K562 (cell line): Measurements from ENCODE around the gene OSCAR. TPM values are rescaled to one million over a fixed set of nuclear protein-coding genes. Genes with fewer than 3 reads are reported as not detected.
A peak's percentile ranks its signal among the peaks of the same experiment; 100 is the strongest.

Experiments
- ATAC-seq: fragments of 200-7000 bp; cut with Tn5 transposase; 3 replicates; pipeline ENCODE4 v1.9.1; 2020; ENCODE audit warnings: moderate library complexity
- BruUV-seq: library from RNA; stranded (reverse); fragments of 400-500 nt; replicated peaks from 2 replicates; lab custom pipeline; 2021; lab: Mats Ljungman, UMichigan
- CTCF ChIA-PET: fragments of 300-600 bp; formaldehyde crosslinking; extraction: SDS; loops from one replicate; lab custom pipeline; 2021; ENCODE audit warnings: low intra/inter-chr PET ratio; lab: Yijun Ruan, JAX
- POLR2A ChIA-PET: fragments of 300-600, 350-650 bp; sonication (Branson Sonifier 250); formaldehyde crosslinking; extraction: SDS; loops from one replicate; lab custom pipeline; 2021; ENCODE audit warnings: antibody characterized with exemption, inconsistent platforms; lab: Yijun Ruan, JAX
- DNase-seq, 4 experiments: peaks; one replicate each; pipeline versions ENCODE4 v3.0.0 to v3.0.0-alpha.2; 2011 to 2018; ENCODE audit warnings: low spot score in 3 of 4, mixed read lengths in 3 of 4; ENCODE audit errors: extremely low read depth in 1 of 4
- FAIRE-seq: peaks from 2 replicates; lab custom pipeline; 2011; peaks lifted over from hg19 to GRCh38; lab: Jason Lieb, UNC
- H2AFZ ChIP-seq: 2 replicates; pipeline ENCODE4 v1.6.0; 2011; ENCODE audit warnings: low read depth, low read length, control low read depth, inconsistent platforms
- H3K27ac ChIP-seq: fragments of 200-600 bp; 3 replicates; pipeline ENCODE4 v1.8.0; 2011; ENCODE audit warnings: low read depth, mild to moderate bottlenecking, control low read depth, inconsistent platforms, low read length, moderate library complexity, mixed read lengths; ENCODE audit errors: extremely low read depth
- H3K27me3 ChIP-seq, 2 experiments: fragments of 300-600 bp in 1 of 2; 2 replicates in 1 of 2; 3 replicates in 1 of 2; pipeline versions ENCODE4 v1.6.0 to v1.8.0; 2011; ENCODE audit warnings: inconsistent platforms in 2 of 2, low read length in 2 of 2, mild to moderate bottlenecking in 1 of 2, mixed read lengths in 1 of 2, moderate library complexity in 1 of 2; ENCODE audit not compliant: control insufficient read depth in 2 of 2, insufficient read depth in 2 of 2
- H3K36me3 ChIP-seq: fragments of 300-600 bp; 3 replicates; pipeline ENCODE4 v1.8.0; 2011; ENCODE audit warnings: mild to moderate bottlenecking, low read length, inconsistent platforms; ENCODE audit not compliant: control insufficient read depth, insufficient read depth
- H3K4me1 ChIP-seq, 2 experiments: fragments of 200-600 bp in 1 of 2; replicated peaks in 1 of 2; 2 replicates in 1 of 2; 3 replicates in 1 of 2; pipeline versions ENCODE4 v1.5.1 to v1.8.0; 2011; ENCODE audit warnings: inconsistent platforms in 2 of 2, low read length in 2 of 2, mild to moderate bottlenecking in 1 of 2, mixed read lengths in 1 of 2, moderate library complexity in 1 of 2; ENCODE audit not compliant: control insufficient read depth in 2 of 2, insufficient read depth in 2 of 2
- H3K4me2 ChIP-seq: 2 replicates; pipeline ENCODE4 v1.6.1; 2011; ENCODE audit warnings: low read length, control low read depth, inconsistent platforms, mixed read lengths; ENCODE audit not compliant: insufficient read depth
- H3K4me3 ChIP-seq: fragments of 200-600 bp; sonication (generic), shearing (Covaris generic); 2 replicates; pipeline ENCODE4 v1.5.1; 2016; ENCODE audit warnings: control low read depth, inconsistent platforms
- H3K79me2 ChIP-seq: fragments of 200-600 bp; 3 replicates; pipeline ENCODE4 v1.8.0; 2011; ENCODE audit warnings: low read length, inconsistent platforms; ENCODE audit not compliant: control insufficient read depth, insufficient read depth
- H3K9ac ChIP-seq, 2 experiments: 2 replicates each; pipeline versions ENCODE4 v1.6.0 to v1.6.1; 2011; ENCODE audit warnings: low read depth in 2 of 2, low read length in 2 of 2, control low read depth in 1 of 2, inconsistent platforms in 1 of 2, mild to moderate bottlenecking in 1 of 2, mixed read lengths in 1 of 2; ENCODE audit not compliant: insufficient read depth in 1 of 2
- H3K9me1 ChIP-seq: one replicate; pipeline ENCODE4 v1.6.0; 2011; ENCODE audit warnings: inconsistent platforms, mild to moderate bottlenecking, low read length, moderate library complexity; ENCODE audit not compliant: control insufficient read depth, insufficient read depth
- H3K9me3 ChIP-seq: replicated peaks from 2 replicates; pipeline ENCODE4 v1.5.1; 2011; ENCODE audit warnings: low read depth, low read length, inconsistent platforms; ENCODE audit not compliant: control insufficient read depth, insufficient read depth
- H4K20me1 ChIP-seq: replicated peaks from 2 replicates; pipeline ENCODE4 v1.6.1; 2011; ENCODE audit warnings: low read length, inconsistent platforms, mixed read lengths; ENCODE audit not compliant: control insufficient read depth, insufficient read depth
- BACH1 ChIP-seq: fragments of 200-800 bp; sonication (Bioruptor generic); IDR thresholded peaks from 2 replicates; pipeline ENCODE4 v1.6.1; 2016; ENCODE audit warnings: missing genetic modification characterization, missing compliant biosample characterization
- E2F3 ChIP-seq: fragments of 250-450 bp; sonication (Bioruptor Pico); IDR thresholded peaks from 2 replicates; pipeline ENCODE4 v1.4.0; 2020; ENCODE audit warnings: mild to moderate bottlenecking
- KDM4B ChIP-seq, 2 experiments: fragments of 450-650 bp in 1 of 2; sonication (generic) in 1 of 2; IDR thresholded peaks; 2 replicates each; pipeline ENCODE4 v1.6.1; 2016 to 2017; ENCODE audit warnings: borderline replicate concordance in 2 of 2, antibody characterized with exemption in 1 of 2, low read depth in 1 of 2, mild to moderate bottlenecking in 1 of 2
- MCM2 ChIP-seq: fragments of 450-650 bp; IDR thresholded peaks from 2 replicates; pipeline ENCODE4 v1.6.1; 2017; ENCODE audit warnings: low read depth, mild to moderate bottlenecking
- MTF1 ChIP-seq: fragments of 250-450 bp; sonication (Bioruptor Pico); IDR thresholded peaks from 2 replicates; pipeline ENCODE4 v1.9.0; 2021; ENCODE audit warnings: moderate library complexity, mild to moderate bottlenecking, inconsistent platforms, borderline replicate concordance
- NFIC ChIP-seq: fragments of 450-650 bp; IDR thresholded peaks from 2 replicates; pipeline ENCODE4 v1.6.1; 2017; ENCODE audit warnings: mild to moderate bottlenecking, inconsistent platforms
- NR4A1 ChIP-seq, 2 experiments: fragments of 250-450 bp in 1 of 2; fragments of 450-650 bp in 1 of 2; sonication (Bioruptor Pico) in 1 of 2; IDR thresholded peaks; 2 replicates each; pipeline versions ENCODE4 v1.4.0 to v1.6.1; 2016 to 2020; ENCODE audit warnings: mild to moderate bottlenecking in 2 of 2, missing compliant biosample characterization in 1 of 2, missing genetic modification characterization in 1 of 2, moderate library complexity in 1 of 2
- PCBP1 ChIP-seq: fragments of 200-400 bp; formaldehyde crosslinking; IDR thresholded peaks from 2 replicates; pipeline ENCODE4 v1.6.1; 2018; ENCODE audit warnings: mild to moderate bottlenecking, low read depth, low read length; ENCODE audit not compliant: poor library complexity, severe bottlenecking
- POLR2B ChIP-seq: fragments of 450-650 bp; IDR thresholded peaks from 2 replicates; pipeline ENCODE4 v1.6.1; 2018; ENCODE audit warnings: low read depth; ENCODE audit not compliant: partially characterized antibody
- RBM14 ChIP-seq: fragments of 200-400 bp; formaldehyde crosslinking; IDR thresholded peaks from 2 replicates; pipeline ENCODE4 v1.6.1; 2018; ENCODE audit warnings: low read depth, mild to moderate bottlenecking, low read length, moderate library complexity, borderline replicate concordance; ENCODE audit not compliant: insufficient read depth
- ZNF764 ChIP-seq: fragments of 250-450 bp; sonication (Bioruptor Pico); IDR thresholded peaks from 2 replicates; pipeline ENCODE4 v1.4.0; 2020; ENCODE audit warnings: low read depth, mild to moderate bottlenecking, moderate library complexity
- WGBS: fragments of 100-300 bp; shearing (Covaris generic); methylation state at CpG from one replicate; pipeline ENCODE4 v1.1.6; 2016; ENCODE audit warnings: low coverage, mixed read lengths; ENCODE audit not compliant: insufficient coverage; ENCODE audit errors: missing lambda C conversion rate; 5-methylcytosine and 5-hydroxymethylcytosine counted together
- in situ Hi-C: fragments of 300-500 bp; cut with MboI; formaldehyde crosslinking; loops from 4 replicates; pipeline ENCODE4 v1.15.0; 2018; ENCODE audit warnings: inconsistent platforms, mixed read lengths
- intact Hi-C: fragments of 100-400 bp; cut with micrococcal nuclease; formaldehyde crosslinking; loops from 2 replicates; pipeline ENCODE4 v1.14.2; 2022
- polyA plus RNA-seq, 8 experiments: library from polyadenylated mRNA; depleted of rRNA in 4 of 8; stranded (reverse) in 5 of 8; unstranded in 3 of 8; fragments of >200 nt; fragmentation: Nextera tagmentation in 2 of 8; fragmentation: Illumina TruSeq in 1 of 8; extraction: Ambion mirVana in 2 of 8; extraction: Trizol in 1 of 8; gene quantifications; 2 replicates each; pipeline versions ENCODE4 v1.2.1 to v1.2.3, GENCODE V29; 2011 to 2014; ENCODE audit warnings: inconsistent platforms in 1 of 8, missing spikeins in 1 of 8
- total RNA-seq, 7 experiments: library from RNA; depleted of rRNA in 6 of 7; stranded (reverse); fragments of >200 nt in 6 of 7; fragmentation: Illumina TruSeq in 2 of 7; extraction: Trizol in 2 of 7; gene quantifications; 2 replicates each; pipeline versions ENCODE4 v1.2.1 to v1.2.3, GENCODE V29; 2011 to 2021; ENCODE audit warnings: low replicate concordance in 1 of 7
- TF ChIP-seq, protein P1 (sequence below): fragments of 250-450 bp; sonication (Bioruptor Pico); IDR thresholded peaks from 2 replicates; pipeline ENCODE4 v1.8.0; 2022; ENCODE audit warnings: inconsistent platforms, mild to moderate bottlenecking, moderate library complexity, borderline replicate concordance
- TF ChIP-seq, protein P2 (sequence below): sonication (generic); formaldehyde crosslinking; IDR thresholded peaks from 2 replicates; pipeline ENCODE4 v1.8.1; 2022; ENCODE audit warnings: missing genetic modification reagents
- TF ChIP-seq, protein P3 (sequence below): fragments of 450-650 bp; formaldehyde crosslinking; IDR thresholded peaks from 2 replicates; pipeline ENCODE4 v1.4.0; 2022; ENCODE audit warnings: missing genetic modification characterization
- TF ChIP-seq, protein P4 (sequence below), 2 experiments: IDR thresholded peaks; 2 replicates each; pipeline ENCODE4 v1.6.1; 2011; ENCODE audit warnings: borderline replicate concordance in 1 of 2, control low read depth in 1 of 2, low read depth in 1 of 2, low read length in 1 of 2, mild to moderate bottlenecking in 1 of 2, mixed read lengths in 1 of 2, moderate library complexity in 1 of 2; ENCODE audit not compliant: insufficient read depth in 1 of 2, insufficient read length in 1 of 2, poor library complexity in 1 of 2, severe bottlenecking in 1 of 2; ENCODE audit errors: extremely low read depth in 1 of 2

Gene OSCAR
- total and polyA plus RNA-seq, 9 of the 15 experiments (the other 6 are each of a cell fraction or from before 2014, with no cell fraction given), result 0.09 to 0.62 (median 0.13) TPM; not detected in 5

GRCh38 chr19:54133312-54133956 lies 32.8 kb upstream of the OSCAR start:
- H3K9me3 ChIP-seq, result no peaks in the 10 kb centered on the region
- no peak overlapping the region for H3K27ac ChIP-seq
- no peak overlapping the region; a peak in 1 of 4 replicates for H3K9ac ChIP-seq
- H4K20me1 ChIP-seq, result no peaks in the 10 kb centered on the region
- H3K4me2 ChIP-seq, result no peak overlapping the region
- peaks cover 9% of the 10 kb centered on the region for H3K79me2 ChIP-seq
- H3K27me3 ChIP-seq, result no peaks in the 10 kb centered on the region
- ChIA-PET CTCF (no interaction called here), POLR2A (interaction anchor here (1.5 kb wide), 1 partner anchor 18 kb away, joined by 5 read pairs; the partner anchor contains the start of genes PRPF31 and TFPT)
- FAIRE-seq (no peak), DNase-seq (peak in 1 of 4 experiments; percentile 48), ATAC-seq (no peak)
- H3K36me3 ChIP-seq, result peaks cover 28% of the 10 kb centered on the region; the same call in 1 of the 3 replicates
- 57% methylated on average over 8 of the region's 10 CpGs for WGBS
- no TSS peak for BruUV-seq
- intact Hi-C loops (no loop called here), in situ Hi-C loops (no loop called here)
- no peak overlapping the region for H3K4me3 ChIP-seq
- H3K9me1 ChIP-seq, result no peaks in the 10 kb centered on the region
- no peak overlapping the region for H2AFZ ChIP-seq
- H3K4me1 ChIP-seq, result peaks cover 4 to 12% of the 10 kb centered on the region in 2 experiments; a peak in 3 of 5 replicates
- TF ChIP-seq, protein P1, sequence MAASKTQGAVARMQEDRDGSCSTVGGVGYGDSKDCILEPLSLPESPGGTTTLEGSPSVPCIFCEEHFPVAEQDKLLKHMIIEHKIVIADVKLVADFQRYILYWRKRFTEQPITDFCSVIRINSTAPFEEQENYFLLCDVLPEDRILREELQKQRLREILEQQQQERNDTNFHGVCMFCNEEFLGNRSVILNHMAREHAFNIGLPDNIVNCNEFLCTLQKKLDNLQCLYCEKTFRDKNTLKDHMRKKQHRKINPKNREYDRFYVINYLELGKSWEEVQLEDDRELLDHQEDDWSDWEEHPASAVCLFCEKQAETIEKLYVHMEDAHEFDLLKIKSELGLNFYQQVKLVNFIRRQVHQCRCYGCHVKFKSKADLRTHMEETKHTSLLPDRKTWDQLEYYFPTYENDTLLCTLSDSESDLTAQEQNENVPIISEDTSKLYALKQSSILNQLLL (CRISPR knock-in tag), result no peak
- TF ChIP-seq KDM4B (IDR thresholded peaks at IDR 0.05; ENCODE audit: borderline replicate concordance in 2 of 2, low read depth in 1 of 2) (no peak), MCM2 (no peak), NR4A1 (CRISPR knock-in tag; IDR thresholded peaks at IDR 0.05) (no peak), NR4A1 (tag; IDR thresholded peaks at IDR 0.05) (no peak), ZNF764 (CRISPR knock-in tag) (no peak), RBM14 (0 out of 2 replicates have a peak, but pooled peaks have one; percentile 53), POLR2B (no peak), NFIC (no peak), BACH1 (tag) (no peak), E2F3 (CRISPR knock-in tag) (no peak), PCBP1 (peak; percentile 88), MTF1 (no peak)
- TF ChIP-seq, protein P2, sequence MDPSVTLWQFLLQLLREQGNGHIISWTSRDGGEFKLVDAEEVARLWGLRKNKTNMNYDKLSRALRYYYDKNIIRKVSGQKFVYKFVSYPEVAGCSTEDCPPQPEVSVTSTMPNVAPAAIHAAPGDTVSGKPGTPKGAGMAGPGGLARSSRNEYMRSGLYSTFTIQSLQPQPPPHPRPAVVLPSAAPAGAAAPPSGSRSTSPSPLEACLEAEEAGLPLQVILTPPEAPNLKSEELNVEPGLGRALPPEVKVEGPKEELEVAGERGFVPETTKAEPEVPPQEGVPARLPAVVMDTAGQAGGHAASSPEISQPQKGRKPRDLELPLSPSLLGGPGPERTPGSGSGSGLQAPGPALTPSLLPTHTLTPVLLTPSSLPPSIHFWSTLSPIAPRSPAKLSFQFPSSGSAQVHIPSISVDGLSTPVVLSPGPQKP (CRISPR knock-in tag), result no peak
- TF ChIP-seq, protein P3, sequence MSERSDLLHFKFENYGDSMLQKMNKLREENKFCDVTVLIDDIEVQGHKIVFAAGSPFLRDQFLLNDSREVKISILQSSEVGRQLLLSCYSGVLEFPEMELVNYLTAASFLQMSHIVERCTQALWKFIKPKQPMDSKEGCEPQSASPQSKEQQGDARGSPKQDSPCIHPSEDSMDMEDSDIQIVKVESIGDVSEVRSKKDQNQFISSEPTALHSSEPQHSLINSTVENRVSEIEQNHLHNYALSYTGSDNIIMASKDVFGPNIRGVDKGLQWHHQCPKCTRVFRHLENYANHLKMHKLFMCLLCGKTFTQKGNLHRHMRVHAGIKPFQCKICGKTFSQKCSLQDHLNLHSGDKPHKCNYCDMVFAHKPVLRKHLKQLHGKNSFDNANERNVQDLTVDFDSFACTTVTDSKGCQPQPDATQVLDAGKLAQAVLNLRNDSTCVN (CRISPR knock-in tag), result no peak
- TF ChIP-seq, protein P4, sequence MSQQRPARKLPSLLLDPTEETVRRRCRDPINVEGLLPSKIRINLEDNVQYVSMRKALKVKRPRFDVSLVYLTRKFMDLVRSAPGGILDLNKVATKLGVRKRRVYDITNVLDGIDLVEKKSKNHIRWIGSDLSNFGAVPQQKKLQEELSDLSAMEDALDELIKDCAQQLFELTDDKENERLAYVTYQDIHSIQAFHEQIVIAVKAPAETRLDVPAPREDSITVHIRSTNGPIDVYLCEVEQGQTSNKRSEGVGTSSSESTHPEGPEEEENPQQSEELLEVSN (IDR thresholded peaks at IDR 0.05; ENCODE audit: borderline replicate concordance in 1 of 2, extremely low read depth in 1 of 2, insufficient read depth in 1 of 2, insufficient read length in 1 of 2, low read depth in 1 of 2, low read length in 1 of 2, poor library complexity in 1 of 2, severe bottlenecking in 1 of 2), result no peak
